ENCODE data around the gene MLKL. TPM values are rescaled to one million over a fixed set of nuclear protein-coding genes. Genes with fewer than 3 reads are reported as not detected.
A peak's percentile ranks its signal among the peaks of the same experiment; 100 is the strongest.

Gene MLKL
- total and polyA plus RNA-seq, 12 donors: 1.7 to 11.1 (median 3.9) TPM

- Histone ChIP-seq H3K4me1 (peaks cover 0 to 13% (median 7%) of the 10 kb centered on the region in 9 donors), H3K27me3 (no peaks in the 10 kb centered on the region), H3K36me3 (peaks cover 0 to 95% (median 19%) of the 10 kb centered on the region in 9 donors), H3K4me3 (no peak overlapping the region), H3K27ac (no peak overlapping the region), H3K9me3 (no peaks in the 10 kb centered on the region)
- WGBS, 2 donors: 84 to 86% methylated on average over 6 of the region's 6 CpGs
- ATAC-seq: no peak
- intact Hi-C loops (cut with DNase I): no loop called here
- peak in 8 of 9 donors; percentile 11 to 61 (median 50) for TF ChIP-seq CTCF (IDR thresholded peaks at IDR 0.05)
- no peak for DNase-seq
These were observed 49.6 kb downstream of the MLKL start for GRCh38 chr16:74650966-74651567.

- no peak for TF ChIP-seq CTCF (IDR thresholded peaks at IDR 0.05)
- ATAC-seq: no peak
- intact Hi-C loops (cut with DNase I): no loop called here
- Histone ChIP-seq H3K4me3 (no peak overlapping the region), H3K27ac (no peak overlapping the region), H3K27me3 (no peaks in the 10 kb centered on the region), H3K36me3 (peaks cover 0 to 96% (median 19%) of the 10 kb centered on the region in 9 donors), H3K9me3 (no peaks in the 10 kb centered on the region), H3K4me1 (peaks cover 0 to 13% (median 7%) of the 10 kb centered on the region in 9 donors)
- WGBS, 2 donors: 79 to 82% methylated on average over 1 of the region's 1 CpG
- DNase-seq: no peak
These were observed 50.7 kb downstream of the MLKL start for GRCh38 chr16:74649839-74650504.

GRCh38 chr16:74641969-74642368, 58.7 kb downstream of the MLKL start:
- no peak overlapping the region for H3K4me3 ChIP-seq
- H3K27ac ChIP-seq: no peak overlapping the region
- no peaks in the 10 kb centered on the region for H3K4me1 ChIP-seq
- H3K27me3 ChIP-seq: no peaks in the 10 kb centered on the region
- intact Hi-C loops (cut with DNase I): no loop called here
- DNase-seq (no peak), ATAC-seq (no peak)
- peaks cover 0 to 100% (median 25%) of the 10 kb centered on the region in 9 donors for H3K36me3 ChIP-seq
- no peaks in the 10 kb centered on the region for H3K9me3 ChIP-seq
- WGBS, 2 donors: 97 to 100% methylated on average over 8 of the region's 8 CpGs
- TF ChIP-seq CTCF (IDR thresholded peaks at IDR 0.05): no peak

- intact Hi-C loops (cut with DNase I): no loop called here
- DNase-seq (no peak), ATAC-seq (no peak)
- Histone ChIP-seq H3K27me3 (no peaks in the 10 kb centered on the region), H3K27ac (no peak overlapping the region), H3K4me1 (no peaks in the 10 kb centered on the region), H3K36me3 (peaks cover 0 to 100% (median 21%) of the 10 kb centered on the region in 9 donors), H3K4me3 (no peak overlapping the region), H3K9me3 (no peaks in the 10 kb centered on the region)
- 83 to 90% methylated on average over 7 of the region's 7 CpGs for WGBS, 2 donors
- no peak for TF ChIP-seq CTCF (IDR thresholded peaks at IDR 0.05)
These were observed 62.8 kb downstream of the MLKL start for GRCh38 chr16:74637742-74638453.

All from heart right ventricle (tissue), 16 donors.